ENCODE data around the gene RPH3AL. TPM values are rescaled to one million over a fixed set of nuclear protein-coding genes. Genes with fewer than 3 reads are reported as not detected.

RPH3AL gene
- total RNA-seq, 1 donor, result 1.3 TPM

DNA sequence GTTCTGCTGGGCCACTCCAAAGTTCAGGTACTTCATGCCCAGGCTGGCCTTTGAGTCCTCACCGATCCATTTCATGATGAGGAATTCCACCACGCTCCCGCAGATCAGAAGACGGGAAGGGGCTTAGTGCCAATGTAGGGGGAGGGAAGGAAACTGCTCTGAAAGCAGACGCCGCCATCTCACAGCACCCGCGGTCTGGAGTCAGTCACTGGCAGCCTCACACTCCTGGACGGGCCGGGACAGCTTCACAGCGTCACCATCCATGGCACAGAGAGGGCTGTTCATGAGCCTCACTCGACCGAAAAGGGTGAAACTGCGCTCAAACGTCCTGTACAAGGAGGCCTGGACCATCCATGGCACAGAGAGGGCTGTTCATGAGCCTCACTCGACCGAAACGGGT is 62.0 kb downstream of the RPH3AL start:
- TF ChIP-seq, protein P1, sequence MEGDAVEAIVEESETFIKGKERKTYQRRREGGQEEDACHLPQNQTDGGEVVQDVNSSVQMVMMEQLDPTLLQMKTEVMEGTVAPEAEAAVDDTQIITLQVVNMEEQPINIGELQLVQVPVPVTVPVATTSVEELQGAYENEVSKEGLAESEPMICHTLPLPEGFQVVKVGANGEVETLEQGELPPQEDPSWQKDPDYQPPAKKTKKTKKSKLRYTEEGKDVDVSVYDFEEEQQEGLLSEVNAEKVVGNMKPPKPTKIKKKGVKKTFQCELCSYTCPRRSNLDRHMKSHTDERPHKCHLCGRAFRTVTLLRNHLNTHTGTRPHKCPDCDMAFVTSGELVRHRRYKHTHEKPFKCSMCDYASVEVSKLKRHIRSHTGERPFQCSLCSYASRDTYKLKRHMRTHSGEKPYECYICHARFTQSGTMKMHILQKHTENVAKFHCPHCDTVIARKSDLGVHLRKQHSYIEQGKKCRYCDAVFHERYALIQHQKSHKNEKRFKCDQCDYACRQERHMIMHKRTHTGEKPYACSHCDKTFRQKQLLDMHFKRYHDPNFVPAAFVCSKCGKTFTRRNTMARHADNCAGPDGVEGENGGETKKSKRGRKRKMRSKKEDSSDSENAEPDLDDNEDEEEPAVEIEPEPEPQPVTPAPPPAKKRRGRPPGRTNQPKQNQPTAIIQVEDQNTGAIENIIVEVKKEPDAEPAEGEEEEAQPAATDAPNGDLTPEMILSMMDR (IDR thresholded peaks at IDR 0.05; ENCODE audit: insufficient read depth, low read depth, low read length), result no peak

DNA sequence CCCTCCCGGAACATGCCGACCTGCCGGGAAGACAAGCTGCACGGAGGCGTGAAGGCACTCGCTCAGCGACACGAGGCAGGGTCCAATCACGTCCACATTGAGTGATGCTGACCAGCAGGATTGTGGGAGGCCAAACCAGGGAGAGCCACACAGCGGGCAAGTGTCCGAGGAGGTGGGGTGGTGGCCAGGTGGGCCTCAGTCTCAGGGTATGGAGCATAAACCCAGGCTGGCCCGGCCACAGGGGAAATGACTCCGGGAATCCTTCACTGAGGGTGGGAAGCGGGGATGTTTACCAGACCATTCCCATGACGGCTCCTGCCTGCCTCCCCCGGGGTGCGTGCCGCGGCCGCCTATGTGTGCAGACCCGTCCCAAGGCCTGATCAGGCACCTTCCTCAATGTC is 62.5 kb downstream of the RPH3AL start:
- DNase-seq (ENCODE audit: low read depth), result no peak
- H3K4me3 ChIP-seq (ENCODE audit: low read depth, low read length), result no peak overlapping the region
- TF ChIP-seq, protein P1 (IDR thresholded peaks at IDR 0.05; ENCODE audit: insufficient read depth, low read depth, low read length), result no peak

More for the DNA sequence above, 62.0 kb downstream of the RPH3AL start:
- no peak for DNase-seq (ENCODE audit: low read depth)
- no peak overlapping the region for H3K4me3 ChIP-seq (ENCODE audit: low read depth, low read length)

DNA sequence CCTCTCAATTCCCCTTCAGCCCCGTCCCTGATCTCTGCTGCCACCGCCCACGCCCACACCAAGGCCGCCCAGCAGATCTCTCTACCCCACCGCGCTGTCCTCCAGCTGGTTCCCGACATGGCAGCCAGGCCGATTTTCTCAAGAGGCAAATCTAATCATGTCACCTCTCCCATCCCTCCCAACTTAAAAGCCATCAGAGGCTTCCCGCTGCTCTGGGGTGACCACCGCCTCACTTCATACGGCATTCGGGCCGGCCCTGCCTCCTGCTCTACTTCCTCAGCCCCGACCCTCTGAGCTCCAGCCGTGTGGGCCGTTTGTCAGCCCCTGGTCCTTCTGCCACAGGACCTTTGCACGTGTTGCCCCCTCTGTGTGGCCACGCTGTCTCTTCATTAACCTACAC is 63.2 kb downstream of the RPH3AL start:
- H3K4me3 ChIP-seq (ENCODE audit: low read depth, low read length), result no peak overlapping the region
- TF ChIP-seq, protein P1 (IDR thresholded peaks at IDR 0.05; ENCODE audit: insufficient read depth, low read depth, low read length), result no peak
- DNase-seq (ENCODE audit: low read depth), result no peak

DNA sequence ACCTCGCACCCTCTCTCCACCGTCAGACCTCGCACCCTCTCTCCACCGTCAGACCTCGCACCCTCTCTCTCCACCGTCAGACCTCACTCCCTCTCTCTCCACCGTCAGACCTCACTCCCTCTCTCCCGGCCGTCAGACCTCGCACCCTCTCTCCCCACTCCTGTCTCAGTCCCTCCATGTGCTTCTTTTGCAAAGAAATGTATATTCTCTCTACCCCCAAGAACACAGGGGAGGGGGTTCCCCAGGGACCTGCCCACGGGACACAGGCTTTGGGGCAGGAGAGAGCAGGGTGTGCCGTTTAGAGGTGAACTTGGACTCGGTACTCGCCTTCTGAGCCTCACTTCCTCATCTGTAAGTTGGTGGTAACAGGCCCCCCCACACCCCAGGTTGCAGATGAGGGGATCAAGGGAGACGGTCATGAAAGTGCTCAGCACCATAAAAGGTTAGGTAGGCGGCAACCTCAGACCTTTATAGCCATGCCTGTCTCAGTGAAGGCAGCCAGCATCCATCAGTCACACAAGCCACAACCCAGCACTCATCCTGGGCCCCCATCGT is 63.7 kb downstream of the RPH3AL start:
- TF ChIP-seq, protein P1 (IDR thresholded peaks at IDR 0.05; ENCODE audit: insufficient read depth, low read depth, low read length), result no peak
- DNase-seq (ENCODE audit: low read depth), result no peak
- no peak overlapping the region for H3K4me3 ChIP-seq (ENCODE audit: low read depth, low read length)

DNA sequence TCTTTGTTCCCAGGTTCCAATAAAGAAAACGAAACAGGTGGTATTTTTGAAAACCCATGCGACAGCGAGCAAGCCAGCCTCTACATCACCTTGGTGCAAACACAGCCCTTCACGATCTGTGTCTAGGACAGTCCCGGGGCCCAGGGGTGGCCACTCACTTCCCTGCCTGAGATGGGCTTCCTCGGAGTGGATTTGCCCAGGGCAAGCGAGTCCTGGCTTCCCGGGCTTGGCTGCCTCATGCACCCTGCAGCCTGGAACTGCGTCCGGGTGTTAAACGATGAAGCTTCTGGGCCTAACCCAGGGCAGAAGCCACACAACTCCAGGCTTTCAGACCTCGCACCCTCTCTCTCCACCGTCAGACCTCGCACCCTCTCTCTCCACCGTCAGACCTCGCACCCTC is 66.0 kb downstream of the RPH3AL start:
- DNase-seq (ENCODE audit: low read depth), result no peak
- H3K4me3 ChIP-seq (ENCODE audit: low read depth, low read length), result no peak overlapping the region
- TF ChIP-seq, protein P1 (IDR thresholded peaks at IDR 0.05; ENCODE audit: insufficient read depth, low read depth, low read length), result no peak

DNA sequence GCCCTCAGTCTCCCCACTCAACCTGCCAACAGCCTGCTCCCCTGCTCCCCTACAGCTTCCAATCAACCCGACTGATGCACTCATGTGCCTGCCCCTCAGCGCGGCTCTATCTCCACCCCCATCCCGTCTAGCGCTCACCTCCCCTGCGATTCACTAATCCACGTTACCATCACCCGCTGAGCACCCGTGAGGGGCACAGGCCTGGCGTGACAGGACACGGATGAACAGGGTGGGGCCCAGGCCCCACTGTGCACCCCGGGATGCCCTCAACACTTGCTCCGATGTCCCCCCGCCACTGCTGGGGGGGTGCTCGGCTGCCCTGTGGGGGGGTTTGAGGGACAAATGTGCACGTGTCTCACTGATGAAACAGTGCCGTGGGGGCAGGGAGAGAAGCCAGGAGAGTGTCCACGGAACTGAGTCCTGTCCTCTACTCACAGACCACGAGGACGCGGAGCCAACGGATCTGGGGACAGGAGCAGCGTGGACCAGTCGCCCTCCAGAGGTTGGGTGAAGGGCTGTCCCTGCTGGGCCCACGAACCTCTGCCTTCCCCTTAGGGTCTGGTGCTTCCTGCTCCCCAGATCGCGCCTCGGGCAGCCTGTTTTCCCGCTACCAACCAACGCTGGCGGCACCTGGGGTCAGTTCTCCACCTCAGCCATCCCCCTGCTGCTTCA is 66.7 kb downstream of the RPH3AL start:
- H3K4me3 ChIP-seq (ENCODE audit: low read depth, low read length), result no peak overlapping the region

More for the DNA sequence above, 66.7 kb downstream of the RPH3AL start:
- DNase-seq (ENCODE audit: low read depth), result no peak
- TF ChIP-seq, protein P1 (IDR thresholded peaks at IDR 0.05; ENCODE audit: insufficient read depth, low read depth, low read length), result no peak
